ENCODE measurements around the gene UBAP1L.
"Not testable (repeated sequence)": the region's sequence is repeated elsewhere in the genome, so short reads cannot be mapped to it uniquely, and the experiment has no call there.

UBAP1L gene

DNA sequence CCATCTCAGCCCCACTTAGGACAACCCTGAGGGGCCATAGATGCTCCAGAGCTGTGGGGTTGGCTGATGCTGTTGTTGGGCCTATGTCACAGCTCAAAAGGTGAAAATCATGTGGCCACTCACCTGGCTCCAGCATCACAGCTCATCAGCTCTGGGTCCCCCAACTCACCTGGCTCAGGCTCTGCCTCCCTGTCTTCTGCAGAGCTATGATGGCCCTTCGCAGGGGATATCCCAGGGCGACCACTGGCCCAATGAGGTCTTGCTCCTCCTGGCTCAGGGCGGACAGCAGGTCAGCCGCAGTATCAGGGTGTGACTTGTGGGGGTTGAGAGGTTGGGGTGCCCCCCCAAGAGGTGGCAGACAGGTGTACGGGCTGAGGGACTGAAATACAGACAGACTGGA, 15.7 kb downstream of the UBAP1L start:
- DNase-seq: peak; percentile 41

DNA sequence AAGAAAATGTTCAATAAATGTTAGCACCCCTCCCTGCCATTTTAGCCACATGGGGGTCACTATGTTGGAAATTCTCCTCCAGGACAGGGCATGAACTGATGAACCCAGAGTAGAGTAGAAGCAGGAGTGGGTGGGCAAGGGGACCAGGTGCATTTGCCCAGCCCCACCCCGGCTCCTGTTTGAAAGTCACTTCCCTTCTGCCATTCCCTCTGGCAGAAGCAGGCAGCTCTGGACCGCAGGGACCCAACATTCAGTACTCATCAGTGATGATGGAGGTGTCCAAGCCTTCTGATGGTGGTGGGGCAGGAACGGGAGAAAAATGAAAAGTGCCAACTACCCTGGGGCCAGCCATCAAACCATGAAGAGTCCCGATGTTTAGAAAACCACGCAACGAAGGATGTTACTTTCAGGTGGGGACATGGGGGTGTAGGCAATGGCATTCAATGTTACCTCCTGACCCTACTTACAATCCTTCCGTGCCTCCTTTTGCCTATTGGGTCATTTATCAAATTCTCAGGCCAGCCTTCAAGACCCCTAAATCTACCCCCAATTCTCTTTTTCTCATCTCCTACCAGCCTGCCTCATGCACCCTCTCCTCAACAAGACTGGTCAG, 17.2 kb downstream of the UBAP1L start:
- peak; percentile 12 for DNase-seq

DNA sequence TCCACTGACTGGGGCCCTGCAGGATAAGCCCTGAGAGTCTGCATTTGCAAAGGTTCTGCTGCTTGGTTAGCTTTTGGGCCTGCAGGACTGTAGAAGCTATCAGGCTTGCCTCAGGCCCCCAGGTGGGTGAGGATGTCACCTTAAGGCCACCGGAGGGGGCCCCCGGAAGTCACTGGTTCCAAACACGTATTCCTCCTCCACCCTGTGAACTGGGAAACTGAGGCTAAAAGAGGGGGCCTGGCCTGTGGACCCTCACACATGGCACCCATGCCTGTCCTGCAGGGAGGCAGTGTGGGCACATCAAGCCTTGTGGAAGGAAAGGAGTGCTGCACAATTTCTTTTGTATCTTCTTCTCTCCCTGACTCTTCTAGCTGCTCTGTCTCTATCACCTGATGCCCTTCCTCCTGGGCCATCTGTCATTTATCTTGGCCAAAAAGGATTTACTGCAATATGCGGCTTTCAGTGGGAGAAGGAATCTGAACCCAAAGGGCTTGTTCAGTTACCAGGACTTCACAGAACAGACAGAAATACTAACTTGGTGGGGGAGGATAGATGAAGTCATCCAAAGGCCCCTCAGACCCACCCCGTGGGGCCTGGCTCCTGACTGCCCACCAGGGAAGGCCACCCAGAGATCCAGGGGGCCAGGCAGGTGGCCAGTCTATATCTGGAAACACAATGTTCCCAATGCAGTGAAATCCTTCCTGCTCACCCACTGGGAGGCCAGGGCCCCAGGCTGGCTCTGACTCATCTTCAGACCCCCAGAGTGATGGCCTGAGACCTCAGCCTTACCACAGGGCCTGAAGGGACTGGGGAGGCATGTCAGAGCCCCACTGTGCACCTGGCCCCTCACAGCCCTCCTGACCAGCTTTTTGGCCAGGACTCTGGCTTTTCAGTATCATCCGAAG, 18.3 kb downstream of the UBAP1L start:
- peak; percentile 54 for DNase-seq

DNA sequence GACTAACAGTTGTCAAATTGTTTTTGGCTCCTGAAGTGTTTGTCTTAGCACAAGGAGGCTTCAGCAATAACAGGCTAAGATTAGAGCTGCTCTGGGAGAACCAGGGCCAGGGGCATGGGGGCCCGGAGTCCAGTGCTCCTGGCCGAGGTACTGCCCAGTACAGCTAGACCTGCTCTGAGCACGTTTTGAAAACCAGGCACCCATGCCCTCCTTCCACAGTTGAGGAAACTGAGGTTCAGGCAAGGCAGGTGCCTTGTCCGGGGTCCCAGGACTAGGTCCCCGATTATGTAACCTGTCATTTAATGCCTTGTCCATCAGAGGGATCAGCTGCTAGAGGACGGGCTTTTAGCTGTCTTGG, 19.3 kb downstream of the UBAP1L start:
- DNase-seq: no peak

DNA sequence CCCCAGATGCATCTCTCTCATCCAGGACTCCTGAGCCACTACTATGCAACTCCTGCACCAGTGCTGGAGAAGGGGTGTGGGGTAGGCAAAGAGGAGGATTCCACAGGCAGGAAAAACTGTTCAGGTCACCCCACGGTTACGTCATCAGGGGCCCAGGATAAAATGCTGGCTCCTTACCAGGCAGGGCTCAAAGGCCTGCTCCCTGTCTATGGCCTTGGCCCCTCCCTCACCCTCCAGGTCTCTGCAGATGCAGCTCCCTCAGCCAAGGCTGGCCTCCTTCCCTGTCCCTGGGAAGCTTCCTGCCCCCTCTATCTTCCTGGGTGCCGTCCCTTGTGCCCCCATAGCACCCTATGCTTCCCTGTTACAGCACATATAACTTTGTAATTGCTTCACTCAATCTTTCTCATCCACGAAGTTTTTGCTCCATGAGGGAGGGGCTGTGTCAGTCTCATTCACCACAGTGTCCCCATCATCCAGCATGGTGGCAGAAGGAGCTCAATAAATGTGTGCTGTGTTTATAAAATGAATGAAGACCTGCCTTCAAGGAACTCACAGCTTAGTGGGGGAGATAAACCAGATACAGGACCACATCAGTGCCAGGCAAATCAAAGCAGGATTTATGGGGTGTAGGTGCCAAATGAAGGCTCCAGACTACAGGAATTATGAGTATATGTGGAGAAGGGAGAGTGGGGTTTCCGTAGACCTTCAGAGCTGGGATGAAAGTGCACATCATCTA, 19.8 kb downstream of the UBAP1L start:
- peak; percentile 24 for DNase-seq

DNA sequence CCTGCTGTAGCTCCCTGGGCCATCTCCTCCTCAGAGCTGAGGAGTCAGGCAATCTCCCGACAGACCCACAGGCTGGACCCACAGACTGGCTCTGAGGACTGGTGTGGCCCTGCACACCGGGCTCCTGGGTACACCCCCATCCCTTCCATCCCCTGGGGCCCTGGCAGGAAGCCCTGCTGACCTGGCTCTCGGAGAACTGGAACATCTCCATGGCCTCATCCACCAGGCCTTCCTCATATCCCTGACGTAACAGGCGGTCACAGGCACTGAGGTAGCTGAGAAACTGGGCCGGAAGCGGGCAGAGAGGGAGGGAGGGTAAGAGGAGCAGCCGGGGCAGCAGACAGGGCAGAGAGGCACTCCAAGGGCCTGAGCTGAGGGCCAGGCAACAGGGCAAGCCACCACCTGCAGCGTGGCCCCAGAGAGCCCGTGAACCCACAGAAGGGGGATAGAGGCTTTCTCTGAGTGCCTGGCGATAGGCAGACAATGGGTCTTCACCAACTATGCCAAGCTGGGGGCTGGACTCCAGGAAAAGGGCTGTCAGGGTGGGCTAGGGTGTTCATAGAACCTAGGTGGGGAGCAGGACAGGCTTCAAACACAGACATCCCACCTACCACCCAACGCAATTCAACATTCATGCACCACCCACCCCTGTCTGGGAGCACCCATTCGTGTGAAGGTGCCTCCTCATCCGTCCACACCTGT, 20.6 kb downstream of the UBAP1L start:
- peak; percentile 45 for DNase-seq

DNA sequence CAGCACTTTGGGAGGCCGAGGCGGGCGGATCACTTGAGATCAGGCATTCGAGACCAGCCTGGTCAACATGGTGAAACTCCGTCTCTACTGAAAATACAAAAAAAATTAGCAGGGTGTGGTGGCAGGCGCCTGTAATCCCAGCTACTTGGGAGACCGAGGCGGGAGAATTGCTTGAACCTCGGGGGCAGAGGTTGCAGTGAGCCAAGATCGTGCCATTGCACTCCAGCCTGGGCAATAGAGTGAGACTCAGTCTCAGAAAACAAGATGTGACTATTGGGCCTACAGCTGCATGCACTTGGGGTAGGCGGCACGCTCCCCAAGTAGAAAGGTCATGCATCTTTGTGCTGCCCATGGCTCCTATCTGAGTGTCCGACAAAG, 21.2 kb downstream of the UBAP1L start:
- DNase-seq: not testable (repeated sequence)

DNA sequence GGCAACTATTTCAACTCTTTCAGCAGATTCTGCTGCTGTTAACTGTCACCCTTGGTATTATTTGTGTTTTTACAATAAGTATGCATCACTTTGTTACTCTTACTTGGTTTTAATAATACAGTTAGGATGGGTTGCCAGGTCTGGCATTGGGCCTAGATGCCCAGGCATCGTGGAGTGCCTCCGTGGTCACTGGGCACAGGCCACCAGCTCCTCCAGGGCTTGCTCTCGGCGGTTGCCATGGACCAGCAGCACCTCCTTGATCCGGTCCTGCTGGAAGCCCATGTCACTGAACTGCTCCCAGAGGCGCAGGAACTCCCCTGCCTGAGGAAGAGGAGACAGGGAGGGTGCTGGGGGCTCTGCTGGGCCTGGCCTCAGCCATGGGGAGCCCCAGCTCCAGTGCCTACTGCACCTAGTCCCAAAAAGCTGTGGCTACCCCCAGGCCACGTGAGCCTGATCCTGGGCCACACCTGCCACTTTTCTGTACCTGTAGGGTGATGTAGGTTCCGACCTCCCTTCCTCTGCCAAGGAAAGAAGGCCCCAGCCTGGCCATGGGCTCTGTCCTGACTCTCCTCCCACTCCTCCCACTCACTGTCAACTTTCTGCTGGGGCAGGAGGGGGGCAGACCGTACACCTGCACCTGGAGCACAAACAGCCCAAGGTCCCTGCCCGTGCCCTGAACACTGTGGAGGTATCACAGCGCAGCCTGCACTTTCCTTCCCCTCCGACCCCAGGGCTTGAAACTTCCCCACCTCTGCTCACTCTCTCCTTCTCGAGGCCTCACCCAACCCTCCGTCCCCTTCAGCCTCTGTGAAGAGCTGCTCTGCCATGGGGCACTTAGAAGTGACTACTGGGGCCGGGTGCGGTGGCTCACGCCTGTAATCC, 21.8 kb downstream of the UBAP1L start:
- no peak for DNase-seq

DNA sequence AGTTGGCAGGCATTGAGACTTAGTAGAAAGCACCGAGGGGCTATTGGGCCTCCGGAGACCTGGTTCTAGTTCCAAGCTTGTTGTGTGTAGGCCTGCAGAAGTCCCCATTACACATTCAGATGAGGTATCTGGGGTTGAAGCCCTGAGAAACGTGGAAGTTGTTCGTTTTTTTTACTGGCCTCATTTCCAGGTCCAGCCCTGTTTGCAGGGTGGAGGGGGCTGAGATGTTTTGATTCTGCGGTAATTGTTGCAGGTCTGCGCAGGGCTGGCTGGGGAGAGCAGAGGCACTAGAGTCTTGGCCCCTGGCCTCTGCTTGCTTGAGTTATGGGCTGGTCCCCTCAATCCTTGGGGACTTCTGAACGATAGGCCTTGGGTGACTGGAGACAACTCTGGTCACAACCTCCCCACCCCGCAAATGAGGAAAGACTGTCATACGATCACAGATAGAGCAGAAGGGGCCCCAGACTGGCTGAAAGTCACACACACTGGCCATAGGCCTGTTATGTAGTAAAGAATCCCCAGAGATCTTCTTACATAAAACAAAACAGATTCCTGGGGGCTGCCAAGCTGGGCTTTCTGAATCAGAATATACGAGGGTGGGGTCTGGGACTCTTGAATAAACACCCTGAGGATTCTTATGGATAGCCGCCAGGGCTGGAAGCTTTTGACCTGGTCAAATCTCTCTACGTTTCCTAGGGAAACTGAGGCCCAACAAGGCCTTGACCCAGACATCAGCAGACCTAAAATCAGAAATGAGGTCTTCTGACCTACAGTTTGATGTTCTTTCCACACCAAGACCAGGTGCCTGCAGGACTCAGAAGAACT, 22.8 kb downstream of the UBAP1L start:
- no peak for DNase-seq

DNA sequence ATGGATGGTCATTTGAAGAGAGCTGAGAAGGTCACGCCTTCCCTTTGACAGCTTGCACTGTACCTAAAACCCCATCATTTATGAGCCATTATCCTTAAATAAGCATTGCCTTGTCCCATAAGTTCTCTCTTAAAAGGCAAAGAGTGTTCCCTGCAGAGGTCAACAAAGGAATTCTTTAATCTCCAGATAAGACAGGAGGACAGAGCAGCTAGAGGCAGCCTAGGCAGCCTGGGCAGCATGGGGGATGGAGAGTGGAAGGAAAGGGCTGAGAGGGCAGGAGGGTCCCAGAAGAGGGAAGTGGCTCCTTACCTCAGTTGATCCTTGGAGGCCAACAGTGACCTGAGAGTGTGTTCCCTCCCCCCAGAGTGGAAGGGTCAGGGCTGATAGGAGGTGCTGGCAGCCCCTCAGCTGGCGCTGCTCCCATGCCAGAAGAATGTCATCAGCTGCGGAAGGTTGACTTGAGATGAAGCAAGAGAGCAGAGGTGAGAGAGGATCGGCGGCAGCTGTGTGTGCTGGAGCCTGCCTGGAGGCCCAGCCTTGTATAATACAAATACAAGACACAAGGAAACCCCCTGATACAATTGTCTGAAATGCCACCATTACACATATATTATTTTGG, 25.7 kb downstream of the UBAP1L start:
- no peak for DNase-seq

DNA sequence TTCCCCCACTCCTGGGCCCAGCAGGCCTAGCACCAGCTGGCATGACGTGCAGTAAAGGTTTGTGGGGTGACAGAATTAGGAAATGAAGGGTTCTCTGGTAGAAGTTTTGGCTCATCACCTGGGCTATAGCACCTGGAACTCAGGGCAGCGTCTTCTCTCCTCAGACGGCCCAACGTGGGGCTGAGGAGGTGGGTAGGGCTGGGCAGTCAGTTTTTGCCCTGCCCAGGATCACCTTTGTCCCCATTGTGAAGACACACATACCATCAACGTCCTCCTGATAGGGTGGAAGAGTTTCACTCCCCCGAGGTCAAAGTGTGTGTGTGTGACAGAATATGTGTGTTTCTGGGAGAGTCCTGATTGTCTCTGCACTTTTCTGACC, 26.4 kb downstream of the UBAP1L start:
- DNase-seq: no peak

DNA sequence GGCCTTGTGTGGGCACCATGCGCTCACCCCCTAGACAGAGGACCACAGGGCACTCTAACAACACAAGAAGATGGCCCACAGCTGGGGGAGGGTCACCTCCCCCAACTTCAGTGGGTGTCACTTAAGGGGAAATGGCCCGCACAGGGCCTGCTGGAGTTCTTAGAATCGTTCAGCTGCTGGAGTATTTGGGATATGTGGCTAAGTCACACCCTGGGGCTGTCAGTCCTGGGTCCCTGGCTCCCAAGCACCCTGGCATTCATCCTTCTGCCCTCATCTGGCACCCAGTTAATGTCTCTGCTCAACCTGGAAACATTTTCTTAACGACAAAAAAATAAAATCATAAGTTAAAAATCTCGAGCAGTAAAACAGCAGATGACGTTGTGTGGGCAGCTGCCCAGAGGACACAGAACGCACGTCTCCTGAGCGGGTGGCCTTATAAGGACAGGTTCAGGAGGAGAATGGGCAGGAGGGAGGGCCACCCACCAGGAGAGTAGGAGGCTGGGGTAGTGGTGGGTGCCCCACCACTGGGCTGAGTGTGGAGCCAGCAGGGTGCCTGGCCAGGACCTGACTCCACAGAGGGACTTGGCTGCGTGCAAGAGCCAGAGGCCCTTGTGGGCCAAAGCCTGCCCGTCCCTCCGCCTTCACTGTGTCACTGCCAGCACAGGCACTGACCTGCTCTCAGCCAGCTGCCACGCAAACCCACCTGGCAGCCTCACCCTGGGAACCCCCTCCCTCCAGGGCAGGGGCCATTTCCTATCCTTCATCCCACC, 26.9 kb downstream of the UBAP1L start:
- DNase-seq: no peak

DNA sequence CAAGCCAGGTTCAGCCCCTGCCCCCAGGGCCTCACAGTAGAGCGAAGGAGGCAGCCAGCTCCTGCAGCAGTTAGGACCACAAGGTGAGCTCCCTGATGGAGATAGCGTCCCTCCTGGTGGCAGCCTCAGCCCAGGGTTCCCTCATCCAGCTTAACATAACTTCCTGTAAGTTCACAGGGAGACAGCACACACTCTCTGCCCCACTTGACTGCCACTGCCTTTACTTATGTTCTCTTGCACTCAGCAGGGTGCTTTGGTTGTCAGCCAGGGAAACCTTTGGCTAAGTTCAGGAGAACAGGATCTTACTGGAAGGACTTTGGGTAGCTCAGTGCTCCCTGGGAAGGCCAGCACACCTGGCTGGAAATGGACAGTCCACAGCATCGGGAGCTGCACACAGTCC, 27.6 kb downstream of the UBAP1L start:
- DNase-seq: no peak

DNA sequence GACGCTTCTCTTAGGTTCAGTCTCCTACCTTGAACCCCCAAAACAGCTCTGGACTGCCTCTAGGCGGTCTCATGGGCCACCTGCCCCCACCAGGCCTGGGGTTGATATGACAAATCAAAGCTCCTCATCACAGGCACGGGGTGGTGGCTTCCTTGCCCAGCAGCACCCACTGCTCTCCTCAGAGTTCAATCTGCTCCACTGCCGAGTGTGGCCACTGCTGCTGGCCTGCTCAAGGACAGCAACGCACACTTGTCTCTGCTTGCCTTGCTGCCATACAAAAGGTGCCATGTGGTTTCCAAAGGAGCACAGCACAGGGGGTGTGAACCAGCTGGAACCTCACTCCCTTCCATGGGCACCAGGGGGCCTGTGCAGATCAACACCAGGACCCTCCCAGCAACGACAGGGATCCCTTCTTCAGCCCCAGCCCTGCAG, 28.3 kb downstream of the UBAP1L start:
- no peak for DNase-seq

DNA sequence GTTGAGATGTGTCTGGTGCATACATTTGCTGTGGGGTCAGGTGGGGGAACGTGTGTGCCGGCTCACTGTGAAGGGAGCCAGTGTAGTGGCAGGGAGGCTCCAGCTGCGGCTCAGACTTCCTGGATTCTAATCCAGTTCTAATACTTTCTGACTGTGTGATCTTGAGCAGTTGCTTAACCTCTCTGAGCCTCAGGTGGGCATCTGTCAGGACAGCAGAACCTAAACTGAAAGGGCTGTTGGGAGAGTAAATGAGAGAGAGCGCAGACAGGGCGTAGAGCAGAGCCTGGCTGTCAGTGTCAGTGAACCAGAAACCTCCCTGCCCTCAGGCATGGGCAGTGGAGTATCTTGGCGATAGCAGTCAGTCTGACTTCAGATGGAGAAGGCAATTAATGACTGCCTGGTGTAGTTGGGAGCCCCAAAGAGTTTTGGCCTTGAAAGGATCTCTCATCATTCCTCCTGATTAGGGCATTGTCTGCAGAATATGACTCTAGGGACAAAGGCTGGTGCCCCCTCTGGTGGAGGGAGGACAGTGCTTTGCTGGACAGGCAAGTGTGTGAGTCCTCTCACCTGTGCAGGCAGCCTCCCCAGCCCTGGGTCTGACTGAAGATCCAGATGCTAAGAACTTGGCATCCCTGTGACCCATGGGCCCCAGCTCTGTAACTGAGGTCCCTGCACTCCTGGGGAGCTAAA, 28.9 kb downstream of the UBAP1L start:
- DNase-seq: no peak

DNA sequence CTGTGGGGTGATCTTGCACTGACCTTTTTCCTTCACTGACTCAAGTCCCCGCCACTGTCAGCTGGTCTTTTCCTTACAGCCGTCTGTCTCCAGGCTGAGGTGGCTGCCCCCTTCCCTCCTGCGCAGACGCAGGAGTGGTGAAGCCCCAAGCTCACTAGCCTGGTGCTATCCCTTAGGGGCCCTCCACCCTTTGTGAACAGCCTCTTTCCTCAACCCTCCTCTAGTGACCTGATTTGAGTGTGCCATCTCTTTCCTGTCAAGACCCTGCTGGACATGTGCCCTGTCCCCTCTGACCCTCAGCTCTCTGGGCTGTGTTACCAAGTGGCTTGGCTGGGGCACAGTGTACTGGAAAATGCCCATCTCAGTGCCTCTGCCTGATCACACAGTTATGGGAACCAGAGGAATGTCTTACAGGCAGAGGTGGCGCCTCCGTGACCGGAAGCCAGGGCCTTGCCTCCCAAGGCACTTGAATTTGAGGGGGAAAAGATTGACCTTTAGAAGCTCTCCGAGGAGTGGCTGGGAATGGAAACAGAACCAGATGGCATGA, 29.7 kb downstream of the UBAP1L start:
- no peak for DNase-seq

DNA sequence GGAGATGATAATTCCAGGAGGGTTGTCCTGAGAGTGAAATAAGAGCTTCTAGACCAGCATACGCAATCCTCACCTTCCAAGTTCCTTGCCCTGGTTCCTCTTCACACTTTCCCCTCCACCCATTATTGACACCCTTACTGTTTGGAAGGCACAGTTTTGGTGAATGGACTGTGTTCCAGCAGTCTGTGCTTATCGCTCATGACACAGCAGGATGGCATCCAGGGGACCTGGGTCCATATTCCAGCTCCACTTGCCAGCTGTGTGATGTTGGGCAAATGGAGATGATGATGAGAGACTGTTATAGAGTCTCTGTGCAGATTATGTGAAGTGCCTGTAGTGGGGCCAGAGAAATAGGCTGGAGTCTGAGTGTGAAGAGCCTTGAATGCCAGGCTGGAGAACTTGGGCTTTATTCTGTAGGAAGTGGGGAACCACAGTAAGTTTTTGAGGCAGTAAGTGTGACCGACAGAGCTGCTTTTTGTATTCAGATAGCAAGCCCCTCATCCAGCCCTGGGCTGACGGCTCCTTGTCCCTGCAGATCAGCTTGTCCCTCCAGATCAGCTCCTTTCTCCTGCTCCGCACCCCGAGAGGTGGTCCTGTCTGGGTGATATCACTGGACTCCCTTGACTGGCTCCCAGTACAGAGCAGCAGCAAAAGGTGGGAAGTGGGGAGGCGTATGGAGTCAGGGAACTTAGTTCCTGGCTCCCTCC, 30.3 kb downstream of the UBAP1L start:
- DNase-seq: no peak

DNA sequence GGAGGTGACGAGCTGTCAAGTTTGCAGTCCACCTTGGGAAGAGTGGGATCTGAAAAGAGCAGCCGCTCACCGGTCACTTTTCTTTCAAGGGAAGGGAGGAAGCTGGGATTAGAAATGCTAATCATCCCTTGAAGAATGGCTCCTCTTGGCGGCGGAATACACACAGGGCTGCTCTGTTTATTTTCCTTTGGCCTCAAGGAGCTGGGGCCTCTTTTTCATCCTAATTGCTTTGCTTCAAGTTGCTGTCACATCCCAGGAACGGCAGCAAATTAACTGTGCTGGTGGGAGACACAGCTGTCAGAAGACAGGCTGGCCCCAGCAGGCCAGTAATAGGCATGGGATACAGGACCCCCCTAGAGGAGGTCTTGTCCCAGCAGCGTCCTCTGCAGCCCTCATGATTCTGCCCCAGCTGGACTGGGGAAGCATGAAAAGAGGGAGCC, 31.7 kb downstream of the UBAP1L start:
- no peak for DNase-seq

Measured in activated effector memory CD4-positive, alpha-beta T cell treated with anti-CD3 and anti-CD28 coated beads, Interleukin-2, amount 50 U/mL, for 16 hours (primary cell).